GM19240 (cell line): ENCODE results near the gene ANKRD6.

Experiments
- DNase-seq: peaks from one replicate; pipeline ENCODE4 v3.0.0; 2011; ENCODE audit warnings: low spot score; ENCODE audit not compliant: insufficient read length

The ANKRD6 gene

GRCh38 chr6:89506716-89507617 is 74.0 kb downstream of the ANKRD6 start:
- no peak for DNase-seq

GRCh38 chr6:89508755-89509563 is 76.0 kb downstream of the ANKRD6 start:
- DNase-seq, result no peak

- DNase-seq, result no peak
Observed at GRCh38 chr6:89509777-89510281, 76.9 kb downstream of the ANKRD6 start.

DNA sequence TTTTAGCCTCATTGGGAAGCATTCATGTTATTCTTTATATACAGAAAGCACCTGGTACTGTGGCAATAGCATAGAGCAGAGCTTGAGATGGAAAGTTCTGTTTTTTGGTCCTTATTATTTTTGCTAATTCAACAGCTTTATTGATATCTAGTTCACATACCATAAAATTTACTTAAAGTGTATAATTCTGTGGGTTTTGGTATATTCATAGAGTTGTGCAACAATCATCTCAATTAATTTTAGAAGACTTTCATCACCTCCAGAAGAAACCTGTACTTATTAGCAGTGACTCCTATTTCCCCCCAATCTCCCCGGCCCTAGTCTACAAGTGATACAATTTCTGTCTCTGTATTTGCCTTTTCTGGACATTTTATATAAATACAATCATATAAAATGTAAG is 77.4 kb downstream of the ANKRD6 start:
- DNase-seq, result no peak

DNA sequence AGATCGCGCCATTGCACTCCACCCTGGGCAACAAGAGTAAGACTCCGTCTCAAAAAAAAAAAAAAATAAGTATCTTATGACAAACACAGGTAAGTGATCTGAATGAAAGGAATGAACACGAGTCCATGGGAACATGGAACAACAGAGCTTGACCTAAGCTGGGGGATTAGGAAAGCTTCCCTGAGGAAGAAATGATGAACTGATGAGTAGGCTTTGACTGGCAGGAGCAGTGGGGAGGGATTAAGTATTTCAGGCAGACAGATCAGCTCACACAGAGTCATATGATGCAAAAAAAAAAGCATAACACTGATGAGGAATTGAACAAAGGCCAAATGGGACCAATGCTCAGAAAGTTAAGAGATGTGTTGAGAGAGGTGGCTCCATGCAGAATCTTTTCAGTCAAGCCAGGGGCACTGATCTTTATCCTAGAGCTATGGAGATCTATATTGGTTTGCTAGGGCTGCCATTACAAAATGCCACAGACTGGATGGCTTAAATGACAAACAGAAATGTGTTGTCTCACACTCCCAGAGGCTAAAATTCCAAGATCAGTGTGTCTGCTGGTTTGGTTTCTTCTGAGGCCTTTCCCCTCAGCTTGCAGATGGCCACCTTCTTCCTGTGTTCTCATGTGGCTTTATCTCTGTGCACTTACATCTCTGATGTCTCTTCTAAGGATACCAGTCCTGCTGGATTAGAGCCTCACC is 85.6 kb downstream of the ANKRD6 start:
- DNase-seq, result no peak

DNA sequence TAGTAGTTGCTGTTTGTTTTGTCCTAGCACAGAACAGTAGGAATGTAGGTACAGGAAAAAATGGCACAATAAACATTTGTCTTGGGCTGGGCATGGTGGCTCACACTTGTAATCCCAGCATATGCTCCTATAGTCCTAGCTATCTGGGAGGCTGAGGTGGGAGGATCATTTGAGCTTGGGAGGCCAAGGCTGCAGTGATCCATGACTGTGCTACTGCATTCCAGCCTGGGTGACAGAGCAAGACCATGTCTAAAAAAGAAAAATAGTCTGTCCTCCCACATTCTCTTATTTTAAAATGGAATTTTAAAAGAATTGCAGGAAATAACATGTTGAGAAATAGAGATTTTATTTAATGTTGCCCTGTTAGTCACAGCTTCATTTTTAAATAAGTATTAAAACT is 87.8 kb downstream of the ANKRD6 start:
- no peak for DNase-seq

DNA sequence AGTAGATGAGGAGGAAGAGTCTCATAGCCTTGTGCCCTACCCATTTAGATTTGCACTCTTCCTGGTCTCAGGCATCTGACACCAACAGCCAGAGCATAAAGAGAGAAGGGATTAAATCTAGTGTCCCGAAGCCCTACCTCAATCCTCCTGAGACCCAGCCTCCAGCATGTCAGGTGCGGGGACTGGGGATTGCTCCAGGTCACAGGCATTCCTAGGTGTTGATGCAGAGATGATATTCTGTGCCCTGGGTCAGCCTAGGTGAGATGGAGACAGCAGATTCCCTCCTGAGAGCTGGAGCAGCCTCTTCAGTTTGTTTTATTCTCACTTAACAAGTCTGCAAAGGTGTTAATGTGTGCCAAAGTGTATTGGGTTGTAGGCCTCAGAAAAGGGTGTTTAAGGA is 89.8 kb downstream of the ANKRD6 start:
- DNase-seq, result no peak

GRCh38 chr6:89525786-89526562 is 93.0 kb downstream of the ANKRD6 start:
- DNase-seq, result no peak

DNA sequence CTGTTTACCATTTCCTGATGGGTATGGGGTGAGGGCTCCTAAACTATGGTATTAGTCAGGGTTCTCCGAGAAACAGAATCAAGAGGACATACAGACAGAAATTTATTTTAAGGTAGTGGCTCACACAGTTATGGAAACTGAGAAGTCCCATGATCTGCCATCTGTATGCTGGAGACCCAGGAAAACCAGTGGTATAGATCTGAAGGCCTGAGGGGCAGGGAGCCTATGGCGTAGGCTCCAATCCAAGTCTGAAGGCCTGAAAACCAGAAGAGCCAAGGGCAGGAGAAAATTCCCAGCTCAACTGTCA is 93.6 kb downstream of the ANKRD6 start:
- DNase-seq, result no peak

- no peak for DNase-seq
Observed at GRCh38 chr6:89527634-89528033, 94.7 kb downstream of the ANKRD6 start.

DNA sequence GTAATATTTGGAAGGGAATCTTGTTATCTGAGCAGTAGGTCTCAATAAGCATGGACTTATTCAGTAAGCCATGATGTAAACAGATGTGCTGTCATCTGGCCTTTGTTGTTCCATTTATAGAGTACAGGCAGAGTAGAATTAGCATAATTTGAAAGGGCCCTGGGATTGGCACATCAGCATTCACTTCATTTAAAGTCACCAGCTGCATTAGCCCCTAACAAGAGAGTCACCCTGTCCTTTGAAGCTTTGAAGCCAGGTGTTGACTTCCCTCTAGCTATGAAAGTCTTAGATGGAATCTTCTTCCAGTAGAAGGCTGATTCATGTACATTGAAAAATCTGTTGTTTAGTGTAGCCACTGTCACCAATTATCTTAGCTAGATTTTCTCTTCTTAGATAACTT is 95.9 kb downstream of the ANKRD6 start:
- no peak for DNase-seq

DNA sequence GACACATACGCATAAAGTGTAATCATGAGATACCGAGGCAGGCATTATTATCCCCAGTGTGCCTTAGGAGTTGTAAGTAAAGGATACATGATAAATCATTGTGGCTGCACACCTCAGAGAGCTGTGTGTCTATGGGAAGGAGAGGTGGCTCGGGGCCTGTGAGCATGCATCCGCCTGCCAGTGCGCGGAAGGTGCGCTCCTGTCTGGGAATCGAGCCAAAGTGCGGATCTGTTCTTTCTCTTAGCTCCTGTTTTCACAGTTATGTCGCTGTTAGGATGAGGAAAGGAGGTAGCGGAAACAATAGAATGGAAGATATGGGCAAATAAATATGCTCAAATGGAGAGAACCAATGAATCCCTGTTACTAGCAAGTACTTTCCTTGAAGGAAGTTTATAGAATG is 98.0 kb downstream of the ANKRD6 start:
- no peak for DNase-seq

DNA sequence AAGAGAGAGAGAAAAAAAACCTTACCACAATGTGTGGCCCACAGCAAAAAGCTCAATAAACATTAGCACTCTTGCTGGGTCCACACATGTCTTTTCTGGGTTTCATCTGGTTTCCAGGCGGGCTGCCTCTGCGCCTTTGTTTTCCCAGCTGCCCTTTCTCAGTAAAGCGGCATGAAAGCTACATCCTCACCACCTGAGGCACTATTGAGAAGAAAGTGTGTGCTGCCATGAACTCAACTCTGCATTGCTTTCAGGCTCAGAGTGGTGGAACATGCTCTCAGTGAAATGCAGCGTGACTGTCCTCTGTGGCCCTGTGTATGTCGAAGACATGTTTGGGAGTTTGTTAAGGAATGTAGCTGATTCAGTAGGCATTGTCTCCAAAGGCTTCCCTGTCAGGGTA is 103.3 kb downstream of the ANKRD6 start:
- no peak for DNase-seq

- DNase-seq, result no peak
Observed at GRCh38 chr6:89539779-89540178, 106.8 kb downstream of the ANKRD6 start.

DNA sequence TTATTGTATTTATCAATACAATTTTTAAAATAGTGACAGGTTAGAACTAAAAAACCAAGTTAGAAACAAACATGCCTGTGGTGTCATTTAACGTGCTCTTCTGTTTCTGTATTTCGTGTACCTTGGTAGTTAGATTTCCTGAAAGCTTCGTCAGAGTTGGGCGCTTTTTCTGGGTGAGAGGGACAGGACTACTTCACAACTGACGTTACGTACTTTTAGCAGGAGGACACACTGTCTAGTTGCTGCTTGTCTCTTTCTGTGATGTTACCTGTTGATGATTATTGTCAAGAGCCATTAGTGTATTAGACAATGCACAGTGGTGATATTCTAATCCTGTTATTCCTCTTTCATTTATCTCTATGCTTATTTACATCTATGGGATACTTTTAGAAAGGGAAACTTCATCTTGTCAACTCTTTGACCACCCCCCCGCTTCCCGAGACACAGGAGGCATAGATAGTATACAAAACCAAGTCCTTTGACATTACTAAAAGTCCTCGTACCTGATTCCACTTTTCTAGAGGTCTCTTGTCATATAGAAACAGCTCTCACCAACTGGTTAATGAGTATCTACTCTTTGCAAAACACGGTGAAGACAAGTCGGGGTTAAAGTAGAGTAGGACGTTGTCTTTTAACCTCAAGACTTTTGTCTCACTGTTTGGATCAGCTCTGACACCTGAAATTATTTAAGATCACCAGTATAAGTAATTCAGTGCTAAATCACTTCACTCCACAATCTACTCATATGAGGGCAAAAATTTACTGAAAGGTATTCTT is 109.3 kb downstream of the ANKRD6 start:
- DNase-seq, result no peak

- DNase-seq, result no peak
Observed at GRCh38 chr6:89542866-89543265, 109.9 kb downstream of the ANKRD6 start.

- DNase-seq, result no peak
Observed at GRCh38 chr6:89547281-89547680, 114.3 kb downstream of the ANKRD6 start.

GRCh38 chr6:89553431-89553830 is 120.5 kb downstream of the ANKRD6 start:
- DNase-seq, result no peak

DNA sequence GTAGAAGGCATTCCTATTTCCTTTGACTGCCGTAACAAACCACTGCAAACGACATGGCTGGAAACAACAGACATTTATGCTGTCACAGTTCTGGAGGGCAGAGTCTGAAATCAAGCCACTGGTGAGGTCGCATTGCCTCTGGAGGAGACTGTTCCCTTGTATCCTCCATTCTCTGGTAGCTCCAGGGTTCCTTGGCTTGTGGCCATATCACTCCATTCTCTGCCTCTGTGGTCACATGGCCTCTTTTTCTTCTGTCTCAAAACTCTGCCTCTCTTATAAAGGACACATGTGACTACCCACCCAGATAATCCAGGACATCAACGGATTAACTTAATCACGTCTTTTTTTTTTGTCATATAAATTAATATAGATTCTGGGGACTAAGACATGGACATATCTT is 121.2 kb downstream of the ANKRD6 start:
- DNase-seq, result no peak

DNA sequence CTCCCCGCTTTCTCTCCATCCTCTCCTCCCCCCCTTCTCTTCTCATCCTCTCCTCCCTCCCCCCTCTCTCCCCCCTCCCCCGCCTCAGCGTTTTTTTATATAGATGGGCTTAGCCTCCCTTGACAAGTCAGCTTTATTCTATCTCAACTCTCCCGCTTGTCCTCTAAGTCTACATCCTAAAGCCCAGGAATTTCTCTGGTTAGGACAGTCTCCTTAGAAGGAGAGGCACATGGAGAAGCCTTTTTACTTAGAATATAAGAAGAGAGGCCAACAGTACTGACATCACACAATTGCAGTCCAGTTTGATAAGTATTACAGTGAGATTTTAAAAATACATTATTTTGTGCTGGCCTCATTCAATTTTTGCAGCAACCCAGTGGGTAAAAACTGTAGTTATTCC is 122.1 kb downstream of the ANKRD6 start:
- DNase-seq, result no peak
